Panc1 (cell line): ENCODE results near the gene CHMP1B. TPM values are rescaled to one million over a fixed set of nuclear protein-coding genes. Genes with fewer than 3 reads are reported as not detected.

Experiments used
- ATAC-seq: fragments of 200-7000 bp; cut with Tn5 transposase; 2 replicates; pipeline ENCODE4 v1.9.1; 2020; ENCODE audit warnings: mild to moderate bottlenecking, moderate library complexity
- BruUV-seq: library from RNA; stranded (reverse); fragments of 400-500 nt; replicated peaks from 2 replicates; lab custom pipeline; 2021; lab: Mats Ljungman, UMichigan
- CTCF ChIA-PET: fragments of 300-600 bp; sonication (Branson Sonifier 250); formaldehyde crosslinking; loops from one replicate; lab custom pipeline; 2022; ENCODE audit warnings: antibody characterized with exemption; lab: Charles Lee
- POLR2A ChIA-PET: fragments of 300-600 bp; sonication (Branson Sonifier 250); formaldehyde crosslinking; loops from one replicate; lab custom pipeline; 2022; ENCODE audit warnings: antibody characterized with exemption; lab: Charles Lee
- DNase-seq: peaks from one replicate; pipeline ENCODE4 v3.0.0-alpha.2; 2010; ENCODE audit warnings: low read depth, low spot score
- H3K27ac ChIP-seq: 2 replicates; pipeline ENCODE4 v1.5.1; 2011; ENCODE audit warnings: mild to moderate bottlenecking, low read length, inconsistent platforms
- H3K27me3 ChIP-seq: fragments of 200-500 bp; sonication (Bioruptor generic); 2 replicates; pipeline ENCODE4 v1.6.0; 2014; ENCODE audit warnings: low read length, inconsistent platforms; ENCODE audit not compliant: control insufficient read depth, insufficient read depth
- H3K36me3 ChIP-seq: fragments of 200-500 bp; sonication (Bioruptor generic); 2 replicates; pipeline ENCODE4 v1.5.1; 2014; ENCODE audit warnings: inconsistent platforms, mild to moderate bottlenecking, low read length, moderate library complexity; ENCODE audit not compliant: control insufficient read depth, insufficient read depth
- H3K4me1 ChIP-seq: 2 replicates; pipeline ENCODE4 v1.5.1; 2011; ENCODE audit warnings: inconsistent platforms, mild to moderate bottlenecking, low read length, moderate library complexity; ENCODE audit not compliant: control insufficient read depth, insufficient read depth
- H3K4me3 ChIP-seq, 2 experiments: 2 replicates each; pipeline ENCODE4 v1.5.1; 2011 to 2012; ENCODE audit warnings: low read depth in 2 of 2, low read length in 2 of 2, mild to moderate bottlenecking in 2 of 2, inconsistent platforms in 1 of 2, moderate library complexity in 1 of 2
- H3K9me3 ChIP-seq: fragments of 200-500 bp; sonication (Bioruptor generic); 2 replicates; pipeline ENCODE4 v1.5.1; 2014; ENCODE audit warnings: low read depth, mild to moderate bottlenecking, inconsistent platforms, low read length, moderate library complexity; ENCODE audit not compliant: control insufficient read depth, insufficient read depth
- POLR2AphosphoS5 ChIP-seq: IDR thresholded peaks from 2 replicates; pipeline ENCODE4 v1.6.1; 2012; ENCODE audit warnings: mild to moderate bottlenecking, low read depth, low read length, moderate library complexity
- REST ChIP-seq, 2 experiments: IDR thresholded peaks; 2 replicates each; pipeline ENCODE4 v1.6.1; 2011 to 2012; ENCODE audit warnings: low read depth in 2 of 2, control low read depth in 1 of 2, low read length in 1 of 2, mild to moderate bottlenecking in 1 of 2, moderate library complexity in 1 of 2; ENCODE audit not compliant: insufficient read depth in 1 of 2
- SIN3A ChIP-seq: IDR thresholded peaks from 2 replicates; pipeline ENCODE4 v1.6.1; 2012; ENCODE audit warnings: low read depth, mild to moderate bottlenecking, low read length, moderate library complexity, borderline replicate concordance; ENCODE audit not compliant: insufficient read depth
- TCF7L2 ChIP-seq: IDR thresholded peaks from 2 replicates; pipeline ENCODE4 v1.6.1; 2011; ENCODE audit warnings: mild to moderate bottlenecking, low read depth, low read length, inconsistent platforms
- in situ Hi-C: cut with HindIII; loops from 2 replicates; pipeline ENCODE4 v1.10.0; 2016; ENCODE audit warnings: low sequenced_read_pairs, low pct_unique_long_range_greater_than_20kb
- intact Hi-C: fragments of 100-400 bp; cut with micrococcal nuclease; formaldehyde crosslinking; loops from one replicate; pipeline ENCODE4 v1.10.0; 2022; ENCODE audit not compliant: unreplicated experiment
- total RNA-seq: library from RNA; stranded (reverse); gene quantifications from one replicate; pipeline ENCODE4 v1.2.1, GENCODE V29; 2021; ENCODE audit not compliant: unreplicated experiment
- TF ChIP-seq, protein P1 (sequence below): fragments of 450-650 bp; IDR thresholded peaks from 2 replicates; pipeline ENCODE4 v1.5.1; 2017; ENCODE audit warnings: mild to moderate bottlenecking

The CHMP1B gene
- total RNA-seq, 1 experiment from 2014 or later = 17.1 TPM

DNA sequence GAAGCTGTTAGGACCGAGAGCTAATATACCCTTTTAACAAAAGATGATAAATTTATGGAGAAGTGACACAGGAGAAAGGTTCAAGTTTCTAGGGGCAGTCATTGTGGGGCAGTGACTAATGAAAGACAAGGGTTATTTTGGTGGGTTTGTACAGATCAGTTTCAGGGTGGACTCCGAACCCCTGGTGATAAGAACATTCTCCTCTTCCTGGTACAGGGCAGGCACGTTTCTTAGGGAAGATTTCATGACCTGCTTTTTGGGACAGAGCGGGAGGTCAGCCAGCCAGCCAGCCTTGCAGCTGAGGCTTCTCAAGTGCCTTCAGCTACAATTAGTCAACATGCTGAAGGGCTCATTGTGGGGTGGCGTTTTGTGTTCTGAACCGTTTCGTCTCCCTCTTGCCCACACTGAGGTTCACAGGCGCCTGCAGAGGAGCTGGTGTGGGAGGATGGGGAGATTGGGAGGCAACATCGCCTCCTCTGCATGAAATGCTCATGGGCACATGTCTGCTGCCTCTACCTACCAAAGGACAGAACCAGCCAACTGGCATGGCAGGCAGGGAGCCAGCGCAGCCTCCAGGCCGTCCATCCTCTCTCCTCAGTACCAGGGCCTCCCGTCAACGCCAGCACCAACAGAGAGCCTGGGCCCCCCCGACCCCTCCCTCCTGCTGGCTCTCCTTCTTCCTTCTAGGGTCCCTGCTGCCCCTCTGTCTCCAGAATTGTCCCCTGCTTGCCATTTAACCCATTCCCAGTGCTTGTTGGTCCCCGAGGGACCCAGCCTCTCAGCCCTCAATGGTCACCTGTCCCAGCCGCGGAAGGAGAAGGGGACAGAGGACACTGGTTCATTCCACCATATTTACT is 9.6 kb downstream of the CHMP1B start:
- in situ Hi-C loops (no loop called here), intact Hi-C loops (no loop called here)
- peaks cover 13% of the 10 kb centered on the region for H3K4me1 ChIP-seq
- no peaks in the 10 kb centered on the region for H3K9me3 ChIP-seq
- POLR2A ChIA-PET = no interaction called here
- no peak overlapping the region for H3K4me3 ChIP-seq
- H3K27me3 ChIP-seq = no peaks in the 10 kb centered on the region
- BruUV-seq = no TSS peak
- DNase-seq (no peak), ATAC-seq (no peak)
- no peaks in the 10 kb centered on the region for H3K36me3 ChIP-seq
- CTCF ChIA-PET = no interaction called here
- H3K27ac ChIP-seq = no peak overlapping the region
- no peak for TF ChIP-seq POLR2AphosphoS5
- no peak for TF ChIP-seq SIN3A
- TF ChIP-seq TCF7L2 = no peak
- TF ChIP-seq, protein P1, sequence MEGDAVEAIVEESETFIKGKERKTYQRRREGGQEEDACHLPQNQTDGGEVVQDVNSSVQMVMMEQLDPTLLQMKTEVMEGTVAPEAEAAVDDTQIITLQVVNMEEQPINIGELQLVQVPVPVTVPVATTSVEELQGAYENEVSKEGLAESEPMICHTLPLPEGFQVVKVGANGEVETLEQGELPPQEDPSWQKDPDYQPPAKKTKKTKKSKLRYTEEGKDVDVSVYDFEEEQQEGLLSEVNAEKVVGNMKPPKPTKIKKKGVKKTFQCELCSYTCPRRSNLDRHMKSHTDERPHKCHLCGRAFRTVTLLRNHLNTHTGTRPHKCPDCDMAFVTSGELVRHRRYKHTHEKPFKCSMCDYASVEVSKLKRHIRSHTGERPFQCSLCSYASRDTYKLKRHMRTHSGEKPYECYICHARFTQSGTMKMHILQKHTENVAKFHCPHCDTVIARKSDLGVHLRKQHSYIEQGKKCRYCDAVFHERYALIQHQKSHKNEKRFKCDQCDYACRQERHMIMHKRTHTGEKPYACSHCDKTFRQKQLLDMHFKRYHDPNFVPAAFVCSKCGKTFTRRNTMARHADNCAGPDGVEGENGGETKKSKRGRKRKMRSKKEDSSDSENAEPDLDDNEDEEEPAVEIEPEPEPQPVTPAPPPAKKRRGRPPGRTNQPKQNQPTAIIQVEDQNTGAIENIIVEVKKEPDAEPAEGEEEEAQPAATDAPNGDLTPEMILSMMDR = no peak

DNA sequence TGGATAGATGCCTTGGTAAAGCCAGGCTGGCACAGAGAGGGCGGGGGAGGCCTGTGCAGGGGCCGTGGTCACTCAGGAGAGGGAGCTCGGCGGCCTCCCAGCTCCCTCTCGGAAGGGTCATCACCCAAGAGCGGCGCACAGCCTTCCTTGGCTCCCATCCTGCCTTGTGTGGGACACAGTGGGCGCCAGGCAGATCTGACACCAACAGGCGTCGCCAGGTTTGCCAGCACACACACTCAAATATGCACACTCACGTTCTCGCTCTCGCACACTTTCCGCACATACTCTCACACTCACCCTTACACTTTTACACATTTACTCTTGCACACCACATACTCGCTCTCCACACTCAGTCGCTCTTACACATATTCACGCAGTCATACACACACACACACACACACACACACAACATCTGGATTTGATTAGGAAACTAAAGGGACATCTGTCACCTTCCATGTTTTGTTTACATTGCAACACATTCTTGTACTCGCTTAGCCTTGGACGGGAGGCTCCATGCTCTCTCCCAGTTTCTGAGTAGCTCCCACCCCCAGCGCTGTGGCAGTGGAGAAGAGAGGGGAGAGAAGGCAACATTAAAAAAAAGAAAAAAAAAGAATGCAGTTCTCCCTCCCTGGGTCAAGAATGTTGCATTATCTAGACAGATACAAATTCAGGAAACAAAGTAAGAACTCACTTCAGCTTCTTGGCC is 10.5 kb downstream of the CHMP1B start:
- ChIA-PET POLR2A (no interaction called here), CTCF (interaction anchor here (0.7 kb wide), 1 partner anchor 77 kb away, joined by 3 read pairs; no protein-coding TSS in a partner anchor)
- in situ Hi-C loops = no loop called here
- H3K27me3 ChIP-seq = no peaks in the 10 kb centered on the region
- no TSS peak for BruUV-seq
- DNase-seq = no peak
- no peaks in the 10 kb centered on the region for H3K36me3 ChIP-seq
- no peaks in the 10 kb centered on the region for H3K9me3 ChIP-seq
- intact Hi-C loops = no loop called here
- H3K4me1 ChIP-seq = peaks cover 12% of the 10 kb centered on the region
- H3K4me3 ChIP-seq = no peak overlapping the region
- no peak overlapping the region for H3K27ac ChIP-seq
- ATAC-seq = no peak
- TF ChIP-seq SIN3A = no peak
- TF ChIP-seq POLR2AphosphoS5 = no peak
- no peak for TF ChIP-seq REST (IDR thresholded peaks at IDR 0.05; ENCODE audit: insufficient read depth in 1 of 2, low read depth in 2 of 2, low read length in 1 of 2)
- no peak for TF ChIP-seq TCF7L2
- TF ChIP-seq, protein P1 = no peak
